MM.1S (cell line): Measurements from ENCODE around the gene BANP.
A peak's percentile ranks its signal among the peaks of the same experiment; 100 is the strongest.

ENCODE experiments used
- DNase-seq: peaks from one replicate; pipeline ENCODE4 v3.0.0-alpha.2; 2015
- H2AFZ ChIP-seq: fragments of 300-600 bp; sonication (generic); 2 replicates; pipeline ENCODE4 v1.6.0; 2016; ENCODE audit warnings: antibody characterized with exemption, low read length
- H3F3A ChIP-seq: fragments of 300-600 bp; sonication (generic); 2 replicates; pipeline ENCODE4 v1.6.1; 2016; ENCODE audit warnings: mild to moderate bottlenecking, antibody characterized with exemption, low read length, moderate library complexity, mixed read lengths; ENCODE audit not compliant: insufficient read depth
- H3K27ac ChIP-seq: fragments of 300-600 bp; sonication (generic); 2 replicates; pipeline ENCODE4 v1.5.1; 2016; ENCODE audit warnings: mild to moderate bottlenecking, low read length
- H3K27me3 ChIP-seq: fragments of 300-600 bp; sonication (generic); replicated peaks from 2 replicates; pipeline ENCODE4 v1.6.0; 2016; ENCODE audit warnings: low read length; ENCODE audit not compliant: insufficient read depth
- H3K36me3 ChIP-seq: fragments of 300-600 bp; sonication (generic); replicated peaks from 2 replicates; pipeline ENCODE4 v1.6.1; 2016; ENCODE audit warnings: mild to moderate bottlenecking, low read length, mixed read lengths; ENCODE audit not compliant: insufficient read depth
- H3K4me1 ChIP-seq: fragments of 300-600 bp; sonication (generic); 2 replicates; pipeline ENCODE4 v1.6.1; 2016; ENCODE audit warnings: low read length, mixed read lengths
- H3K4me2 ChIP-seq: fragments of 300-600 bp; sonication (generic); 2 replicates; pipeline ENCODE4 v1.6.0; 2016; ENCODE audit warnings: low read depth, low read length
- H3K4me3 ChIP-seq: fragments of 300-600 bp; sonication (generic); 2 replicates; pipeline ENCODE4 v1.5.1; 2016; ENCODE audit warnings: low read length, mixed read lengths
- H3K79me2 ChIP-seq: fragments of 300-600 bp; sonication (generic); 2 replicates; pipeline ENCODE4 v1.6.1; 2016; ENCODE audit warnings: mixed run types, low read length, mixed read lengths
- H3K9ac ChIP-seq: fragments of 300-600 bp; sonication (generic); 2 replicates; pipeline ENCODE4 v1.6.1; 2016; ENCODE audit warnings: low read length, mixed read lengths
- H3K9me2 ChIP-seq: fragments of 300-600 bp; sonication (generic); replicated peaks from 2 replicates; pipeline ENCODE4 v1.6.1; 2016; ENCODE audit warnings: mild to moderate bottlenecking, low read length, mixed read lengths; ENCODE audit not compliant: insufficient read depth
- H3K9me3 ChIP-seq: fragments of 300-600 bp; sonication (generic); replicated peaks from 2 replicates; pipeline ENCODE4 v1.6.1; 2016; ENCODE audit warnings: mild to moderate bottlenecking, low read length, mixed read lengths; ENCODE audit not compliant: insufficient read depth
- H4K20me1 ChIP-seq: fragments of 300-600 bp; sonication (generic); 2 replicates; pipeline ENCODE4 v1.6.1; 2016; ENCODE audit warnings: mild to moderate bottlenecking, low read length, moderate library complexity, mixed read lengths; ENCODE audit not compliant: insufficient read depth
- CTCF ChIP-seq: fragments of 300-600 bp; sonication (generic); IDR thresholded peaks from 2 replicates; pipeline ENCODE4 v1.5.1; 2016; ENCODE audit warnings: antibody characterized with exemption, low read length, mixed read lengths
- EZH2 ChIP-seq: fragments of 300-600 bp; sonication (generic); optimal IDR thresholded peaks from 2 replicates; pipeline ENCODE3; 2017; ENCODE audit warnings: low read depth, mild to moderate bottlenecking, antibody characterized with exemption, low read length, mixed read lengths
- EZH2phosphoT487 ChIP-seq: fragments of 300-600 bp; sonication (generic); IDR thresholded peaks from 2 replicates; pipeline ENCODE4 v1.6.1; 2018; ENCODE audit warnings: antibody characterized with exemption, low read length

BANP gene

GRCh38 chr16:87948119-87948545, 3.1 kb upstream of the BANP start:
- Histone ChIP-seq H3K27me3 (no peaks in the 10 kb centered on the region), H3K79me2 (peaks cover 15% of the 10 kb centered on the region), H3K4me1 (no peaks in the 10 kb centered on the region), H3F3A (no peaks in the 10 kb centered on the region), H3K9me3 (no peaks in the 10 kb centered on the region), H2AFZ (no peak overlapping the region), H4K20me1 (no peaks in the 10 kb centered on the region), H3K36me3 (no peaks in the 10 kb centered on the region), H3K27ac (no peak overlapping the region), H3K9ac (no peak overlapping the region), H3K9me2 (no peaks in the 10 kb centered on the region), H3K4me3 (no peak overlapping the region), H3K4me2 (peak overlapping the region; percentile 12; the same call in 1 of the 2 replicates)
- no peak for DNase-seq
- TF ChIP-seq EZH2 (no peak), EZH2phosphoT487 (no peak), CTCF (no peak)

GRCh38 chr16:87948735-87949070, 2.5 kb upstream of the BANP start:
- Histone ChIP-seq H4K20me1 (no peaks in the 10 kb centered on the region), H3K27me3 (no peaks in the 10 kb centered on the region), H3K27ac (no peak overlapping the region), H3K4me3 (no peak overlapping the region), H2AFZ (no peak overlapping the region), H3K9me3 (no peaks in the 10 kb centered on the region), H3K9ac (no peak overlapping the region), H3K79me2 (peaks cover 21% of the 10 kb centered on the region), H3K4me1 (no peaks in the 10 kb centered on the region), H3K9me2 (no peaks in the 10 kb centered on the region), H3K36me3 (no peaks in the 10 kb centered on the region), H3K4me2 (no peak overlapping the region), H3F3A (no peaks in the 10 kb centered on the region)
- DNase-seq: no peak
- TF ChIP-seq EZH2phosphoT487: no peak
- TF ChIP-seq CTCF: no peak
- no peak for TF ChIP-seq EZH2

GRCh38 chr16:87949071-87949744, 2.0 kb upstream of the BANP start:
- Histone ChIP-seq H3K27ac (no peak overlapping the region), H3F3A (no peaks in the 10 kb centered on the region), H3K4me2 (no peak overlapping the region), H3K79me2 (peaks cover 26% of the 10 kb centered on the region), H3K9me3 (no peaks in the 10 kb centered on the region), H3K27me3 (no peaks in the 10 kb centered on the region), H4K20me1 (no peaks in the 10 kb centered on the region), H3K4me3 (no peak overlapping the region), H3K36me3 (no peaks in the 10 kb centered on the region), H3K4me1 (0 out of 2 replicates have a peak, but pooled peaks cover 2% of the 10 kb centered on the region), H3K9ac (no peak overlapping the region), H2AFZ (no peak overlapping the region), H3K9me2 (no peaks in the 10 kb centered on the region)
- DNase-seq: no peak
- TF ChIP-seq EZH2 (no peak), CTCF (no peak), EZH2phosphoT487 (no peak)
